ENCODE measurements around the gene TNIK. TPM values are rescaled to one million over a fixed set of nuclear protein-coding genes. Genes with fewer than 3 reads are reported as not detected.

TNIK gene
- total RNA-seq, 1 donor: 24.2 TPM

- no peak overlapping the region for H3K4me3 ChIP-seq (ENCODE audit: low read depth, low read length)
- TF ChIP-seq CTCF (IDR thresholded peaks at IDR 0.05; ENCODE audit: insufficient read depth, low read length): no peak
Measured at GRCh38 chr3:171239757-171240503, 220.3 kb downstream of the TNIK start.

GRCh38 chr3:171237009-171237385 is 223.2 kb downstream of the TNIK start:
- DNase-seq (ENCODE audit: low read depth): no peak
- H3K4me3 ChIP-seq (ENCODE audit: low read depth, low read length): no peak overlapping the region
- no peak for TF ChIP-seq CTCF (IDR thresholded peaks at IDR 0.05; ENCODE audit: insufficient read depth, low read length)

More at GRCh38 chr3:171239757-171240503, 220.3 kb downstream of the TNIK start:
- no peak for DNase-seq (ENCODE audit: low read depth)

GRCh38 chr3:171236265-171237008 is 223.8 kb downstream of the TNIK start:
- TF ChIP-seq CTCF (IDR thresholded peaks at IDR 0.05; ENCODE audit: insufficient read depth, low read length): no peak
- H3K4me3 ChIP-seq (ENCODE audit: low read depth, low read length): no peak overlapping the region
- DNase-seq (ENCODE audit: low read depth): no peak

GRCh38 chr3:171234298-171235010 is 225.8 kb downstream of the TNIK start:
- no peak overlapping the region for H3K4me3 ChIP-seq (ENCODE audit: low read depth, low read length)
- TF ChIP-seq CTCF (IDR thresholded peaks at IDR 0.05; ENCODE audit: insufficient read depth, low read length): no peak
- DNase-seq (ENCODE audit: low read depth): no peak

- DNase-seq (ENCODE audit: low read depth): no peak
- no peak for TF ChIP-seq CTCF (IDR thresholded peaks at IDR 0.05; ENCODE audit: insufficient read depth, low read length)
Measured at GRCh38 chr3:171231361-171231760, 228.8 kb downstream of the TNIK start.

GRCh38 chr3:171230865-171231264 is 229.3 kb downstream of the TNIK start:
- H3K4me3 ChIP-seq (ENCODE audit: low read depth, low read length): no peak overlapping the region
- DNase-seq (ENCODE audit: low read depth): no peak
- TF ChIP-seq CTCF (IDR thresholded peaks at IDR 0.05; ENCODE audit: insufficient read depth, low read length): no peak

More at GRCh38 chr3:171231361-171231760, 228.8 kb downstream of the TNIK start:
- no peak overlapping the region for H3K4me3 ChIP-seq (ENCODE audit: low read depth, low read length)

All from fibroblast of the aortic adventitia (primary cell).